Testis (tissue), 2 donors: Measurements from ENCODE around the gene ITIH6.

Experiments
- POLR2A ChIP-seq: fragments of 450-650 bp; IDR thresholded peaks from one replicate; pipeline ENCODE4 v1.6.1; 2017; ENCODE audit warnings: antibody characterized with exemption, mild to moderate bottlenecking, moderate library complexity
- TF ChIP-seq, protein P1 (sequence below), 3 experiments: fragments of 450-650 bp in 2 of 3; fragments of 200-600 bp in 1 of 3; sonication (generic) in 1 of 3; IDR thresholded peaks; one replicate each; pipeline ENCODE4 v1.5.1; 2016 to 2019; ENCODE audit warnings: antibody characterized with exemption in 3 of 3, mild to moderate bottlenecking in 2 of 3, moderate library complexity in 1 of 3

DNA sequence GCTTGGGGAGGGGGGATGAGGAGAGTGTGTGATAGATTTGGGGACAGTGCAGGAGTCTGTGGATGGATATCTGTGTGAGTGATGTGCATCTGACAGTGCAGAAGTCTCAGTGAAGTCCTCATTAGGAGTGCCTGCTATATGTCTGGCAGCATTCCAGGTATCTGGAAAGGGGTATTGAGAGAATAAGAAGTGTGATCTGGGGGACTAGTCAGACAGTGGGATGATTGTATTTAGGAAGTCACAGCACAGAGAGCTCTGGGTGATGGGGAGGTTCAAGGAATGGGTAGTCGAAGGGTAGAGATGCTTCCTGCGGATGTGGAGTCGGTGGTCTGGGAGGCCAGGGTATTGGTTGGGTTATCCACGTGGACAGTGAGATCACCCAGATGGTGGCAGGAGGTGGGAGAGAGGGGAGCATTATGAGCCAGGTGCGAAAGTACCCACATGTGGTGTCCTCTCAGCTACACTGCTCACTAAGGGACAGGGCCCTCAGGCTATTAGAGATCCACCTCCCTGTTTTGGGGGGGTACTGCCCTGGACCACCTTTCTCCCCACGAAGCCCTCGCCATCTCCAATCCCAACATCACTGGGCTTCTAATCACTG lies 19.3 kb upstream of the ITIH6 start:
- TF ChIP-seq, protein P1, sequence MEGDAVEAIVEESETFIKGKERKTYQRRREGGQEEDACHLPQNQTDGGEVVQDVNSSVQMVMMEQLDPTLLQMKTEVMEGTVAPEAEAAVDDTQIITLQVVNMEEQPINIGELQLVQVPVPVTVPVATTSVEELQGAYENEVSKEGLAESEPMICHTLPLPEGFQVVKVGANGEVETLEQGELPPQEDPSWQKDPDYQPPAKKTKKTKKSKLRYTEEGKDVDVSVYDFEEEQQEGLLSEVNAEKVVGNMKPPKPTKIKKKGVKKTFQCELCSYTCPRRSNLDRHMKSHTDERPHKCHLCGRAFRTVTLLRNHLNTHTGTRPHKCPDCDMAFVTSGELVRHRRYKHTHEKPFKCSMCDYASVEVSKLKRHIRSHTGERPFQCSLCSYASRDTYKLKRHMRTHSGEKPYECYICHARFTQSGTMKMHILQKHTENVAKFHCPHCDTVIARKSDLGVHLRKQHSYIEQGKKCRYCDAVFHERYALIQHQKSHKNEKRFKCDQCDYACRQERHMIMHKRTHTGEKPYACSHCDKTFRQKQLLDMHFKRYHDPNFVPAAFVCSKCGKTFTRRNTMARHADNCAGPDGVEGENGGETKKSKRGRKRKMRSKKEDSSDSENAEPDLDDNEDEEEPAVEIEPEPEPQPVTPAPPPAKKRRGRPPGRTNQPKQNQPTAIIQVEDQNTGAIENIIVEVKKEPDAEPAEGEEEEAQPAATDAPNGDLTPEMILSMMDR (IDR thresholded peaks at IDR 0.05) = no peak
- TF ChIP-seq POLR2A = no peak
